Cerebellar nuclear complex (tissue), 1 donor: ENCODE results near the gene DNAJC7.

ENCODE experiments used
- DNase-seq, 2 experiments: peaks; one replicate each; lab custom pipeline; 2025; lab: John Stamatoyannopoulos, UW

DNAJC7 gene

DNA sequence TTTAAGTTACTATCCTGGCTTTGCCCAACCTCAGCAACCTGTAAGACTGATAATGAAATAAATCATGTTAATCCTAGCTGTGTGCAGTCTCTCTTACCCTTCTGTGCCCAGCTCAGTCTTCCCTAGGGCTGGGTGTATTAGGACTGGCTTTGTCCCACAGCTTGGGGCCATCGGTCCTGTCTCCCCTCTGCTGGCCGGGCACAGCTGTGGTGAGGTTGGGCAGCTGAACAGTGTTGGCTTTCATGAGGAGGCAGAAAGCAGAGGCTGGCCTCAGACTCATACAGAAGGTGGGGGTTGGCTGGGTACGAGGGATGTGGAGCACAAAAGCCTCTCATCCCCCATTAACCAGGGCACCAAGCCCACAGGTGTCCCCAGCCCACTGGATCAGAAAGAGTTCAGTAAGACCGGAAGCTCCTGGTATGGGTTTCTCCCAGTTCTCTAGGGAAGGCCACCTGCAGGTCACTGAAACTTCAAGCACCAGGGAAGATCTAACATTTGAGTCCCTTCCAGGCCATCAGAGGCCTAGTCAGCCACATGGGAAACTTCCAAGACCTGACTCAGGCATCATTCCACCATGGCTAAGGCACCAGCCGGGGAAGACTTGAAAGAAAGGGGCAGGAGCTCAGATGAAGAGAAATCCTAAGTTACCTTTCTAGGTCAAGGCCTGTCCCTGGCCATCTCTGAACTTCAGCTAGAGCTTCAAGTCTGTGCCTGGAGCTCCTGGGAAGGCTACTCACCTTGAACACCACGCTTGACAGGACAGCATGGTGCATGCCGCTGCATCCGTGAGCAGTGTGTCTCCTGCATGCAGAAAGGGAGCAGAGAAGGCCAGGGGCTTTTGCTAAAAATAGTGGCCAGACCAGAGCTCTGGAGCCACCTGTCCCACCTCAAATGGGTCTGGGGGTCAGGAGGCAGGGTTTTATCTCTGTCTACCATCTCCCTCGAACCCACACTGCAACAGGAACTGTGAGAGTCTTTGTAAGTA lies 41.8 kb downstream of the DNAJC7 start:
- DNase-seq = no peak

- DNase-seq = no peak
Observed at GRCh38 chr17:41974658-41975057, 42.6 kb downstream of the DNAJC7 start.

GRCh38 chr17:41974031-41974430 lies 43.2 kb downstream of the DNAJC7 start:
- DNase-seq = no peak

- DNase-seq = no peak
Observed at GRCh38 chr17:41973408-41973811, 43.8 kb downstream of the DNAJC7 start.

GRCh38 chr17:41972571-41973407 lies 44.5 kb downstream of the DNAJC7 start:
- no peak for DNase-seq

DNA sequence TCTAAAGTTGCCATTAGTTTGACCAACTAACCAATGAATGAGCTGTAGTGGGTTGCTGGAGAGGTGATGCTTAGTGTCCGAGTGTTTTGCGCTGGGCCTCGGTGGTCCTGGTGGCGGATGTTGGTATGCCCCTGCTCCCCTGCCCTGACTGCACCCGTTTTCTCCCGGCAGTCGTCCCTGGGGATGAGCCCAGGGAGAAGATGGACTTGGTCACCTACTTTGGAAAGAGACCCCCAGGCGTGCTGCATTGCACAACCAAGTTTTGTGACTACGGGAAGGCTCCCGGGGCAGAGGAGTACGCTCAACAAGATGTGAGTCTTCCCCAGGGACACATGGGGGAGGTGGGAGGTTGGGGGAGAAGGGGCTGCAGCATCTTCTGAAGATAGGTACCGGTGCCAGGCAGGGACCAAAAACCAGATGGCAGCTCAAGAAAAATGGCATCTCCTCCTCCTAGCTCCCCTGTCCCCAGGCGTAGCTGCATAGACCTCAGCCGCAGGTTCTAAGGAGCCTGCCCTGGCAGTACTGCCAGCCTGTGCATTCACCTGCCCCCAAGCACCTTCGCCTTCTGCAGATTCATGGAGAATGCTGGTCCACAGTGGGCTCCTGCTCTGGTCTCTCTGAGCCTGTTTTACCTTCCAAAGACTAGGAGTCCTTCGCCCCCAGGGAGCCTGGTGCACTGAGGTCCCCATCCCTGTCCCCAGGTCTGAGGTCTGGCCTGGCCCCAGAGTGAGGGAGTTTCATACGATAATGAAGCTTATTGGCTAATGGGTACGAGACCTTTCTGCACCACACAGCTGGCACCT lies 45.3 kb downstream of the DNAJC7 start:
- no peak for DNase-seq

- DNase-seq = no peak
Observed at GRCh38 chr17:41970901-41971331, 46.3 kb downstream of the DNAJC7 start.

GRCh38 chr17:41968676-41969075 lies 48.6 kb downstream of the DNAJC7 start:
- no peak for DNase-seq

DNA sequence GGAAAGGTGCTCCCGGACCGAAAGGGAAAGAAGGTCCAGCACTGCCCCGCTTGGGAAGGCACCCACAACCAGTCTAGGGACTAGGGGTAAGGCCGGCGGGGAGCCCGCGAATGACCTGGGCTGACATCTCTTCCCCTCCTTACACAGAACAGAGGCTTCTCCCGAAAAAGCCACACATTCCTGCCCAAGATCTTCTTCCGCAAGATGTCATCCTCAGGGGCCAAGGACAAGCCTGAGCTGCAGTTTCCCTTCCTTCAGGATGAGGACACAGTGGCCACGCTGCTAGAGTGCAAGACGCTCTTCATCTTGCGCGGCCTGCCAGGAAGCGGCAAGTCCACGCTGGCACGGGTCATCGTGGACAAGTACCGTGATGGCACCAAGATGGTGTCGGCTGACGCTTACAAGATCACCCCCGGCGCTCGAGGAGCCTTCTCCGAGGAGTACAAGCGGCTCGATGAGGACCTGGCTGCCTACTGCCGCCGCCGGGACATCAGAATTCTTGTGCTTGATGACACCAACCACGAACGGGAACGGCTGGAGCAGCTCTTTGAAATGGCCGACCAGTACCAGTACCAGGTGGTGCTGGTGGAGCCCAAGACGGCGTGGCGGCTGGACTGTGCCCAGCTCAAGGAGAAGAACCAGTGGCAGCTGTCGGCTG lies 49.2 kb downstream of the DNAJC7 start:
- no peak for DNase-seq

GRCh38 chr17:41967141-41967920 lies 49.9 kb downstream of the DNAJC7 start:
- DNase-seq = no peak

DNA sequence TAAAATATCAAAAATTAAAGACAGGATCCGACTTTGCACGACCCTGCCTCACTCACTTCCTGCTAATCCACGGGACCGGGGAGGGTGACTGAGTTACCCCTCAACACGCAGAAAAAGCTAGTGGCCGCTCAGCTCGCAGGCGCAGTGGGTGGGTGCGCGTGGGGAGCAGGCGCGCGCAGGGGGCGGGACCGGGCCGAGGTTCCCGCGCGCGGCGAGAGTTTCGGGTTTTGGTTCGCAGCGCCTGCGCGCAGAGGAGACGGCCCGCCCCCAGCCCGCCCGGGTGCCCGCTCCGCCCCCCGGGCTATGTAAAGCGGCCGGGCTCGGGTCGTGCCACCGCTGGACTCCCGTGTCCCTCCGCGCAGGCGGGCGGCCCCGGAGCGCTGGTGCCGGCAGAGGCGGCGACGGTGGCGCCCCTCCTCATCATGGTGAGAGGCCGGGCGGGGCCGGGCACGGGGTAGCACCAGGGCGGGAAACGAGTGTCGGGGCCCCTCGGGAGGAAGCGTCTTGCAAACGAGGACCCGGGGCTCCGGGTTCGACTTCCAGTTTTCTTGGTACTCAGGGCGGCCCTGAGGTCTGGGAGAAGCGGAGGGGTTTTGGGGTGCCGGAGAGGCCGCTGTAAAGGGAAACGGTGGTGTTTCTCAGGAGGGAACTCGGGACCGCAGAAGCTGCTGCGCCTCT lies 50.6 kb downstream of the DNAJC7 start, which contains the start of gene CNP:
Gene CNP, plus strand, starts transcription at position 333 of the 678 bp plus-strand sequence. Its CDS starts 90 bp downstream, at position 423.
- peak in 1 of 2 experiments; percentile 58 for DNase-seq

GRCh38 chr17:41965694-41966462 lies 51.4 kb downstream of the DNAJC7 start:
- peak in 1 of 2 experiments; percentile 39 for DNase-seq

DNA sequence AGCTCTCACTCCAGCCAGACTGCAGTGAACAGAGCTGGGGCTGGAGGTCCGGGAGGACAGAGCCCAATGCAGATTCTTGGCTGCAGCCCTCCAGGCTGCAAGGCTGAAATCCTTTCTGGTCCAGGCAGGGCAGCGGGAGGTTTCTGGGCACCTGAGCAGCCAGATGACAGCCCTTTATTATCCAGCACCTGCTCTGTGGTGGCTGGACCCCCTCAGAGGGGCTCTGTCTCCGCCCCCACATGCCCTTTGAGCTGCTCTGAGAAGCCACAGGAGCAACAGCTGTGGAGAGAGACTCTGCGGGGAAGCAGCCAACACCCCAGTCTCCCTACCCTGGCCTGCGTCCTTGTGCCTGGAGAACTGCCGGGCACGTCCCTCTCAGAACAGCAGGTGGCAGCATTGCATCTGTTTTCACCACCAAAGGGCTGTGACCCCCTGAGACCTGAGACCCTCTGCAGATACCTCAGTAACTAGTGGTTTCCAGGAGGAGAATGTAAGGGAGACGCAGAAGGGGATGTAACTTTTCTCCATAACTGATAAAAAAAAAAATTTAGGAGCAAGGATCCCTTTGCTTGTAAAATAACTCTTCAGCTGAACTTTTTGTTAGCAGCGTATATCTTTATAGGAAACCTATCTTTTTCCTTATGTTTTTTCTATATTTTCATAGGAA lies 54.3 kb downstream of the DNAJC7 start:
- DNase-seq = peak in 1 of 2 experiments; percentile 15

- no peak for DNase-seq
Observed at GRCh38 chr17:41962111-41962510, 55.1 kb downstream of the DNAJC7 start.

DNA sequence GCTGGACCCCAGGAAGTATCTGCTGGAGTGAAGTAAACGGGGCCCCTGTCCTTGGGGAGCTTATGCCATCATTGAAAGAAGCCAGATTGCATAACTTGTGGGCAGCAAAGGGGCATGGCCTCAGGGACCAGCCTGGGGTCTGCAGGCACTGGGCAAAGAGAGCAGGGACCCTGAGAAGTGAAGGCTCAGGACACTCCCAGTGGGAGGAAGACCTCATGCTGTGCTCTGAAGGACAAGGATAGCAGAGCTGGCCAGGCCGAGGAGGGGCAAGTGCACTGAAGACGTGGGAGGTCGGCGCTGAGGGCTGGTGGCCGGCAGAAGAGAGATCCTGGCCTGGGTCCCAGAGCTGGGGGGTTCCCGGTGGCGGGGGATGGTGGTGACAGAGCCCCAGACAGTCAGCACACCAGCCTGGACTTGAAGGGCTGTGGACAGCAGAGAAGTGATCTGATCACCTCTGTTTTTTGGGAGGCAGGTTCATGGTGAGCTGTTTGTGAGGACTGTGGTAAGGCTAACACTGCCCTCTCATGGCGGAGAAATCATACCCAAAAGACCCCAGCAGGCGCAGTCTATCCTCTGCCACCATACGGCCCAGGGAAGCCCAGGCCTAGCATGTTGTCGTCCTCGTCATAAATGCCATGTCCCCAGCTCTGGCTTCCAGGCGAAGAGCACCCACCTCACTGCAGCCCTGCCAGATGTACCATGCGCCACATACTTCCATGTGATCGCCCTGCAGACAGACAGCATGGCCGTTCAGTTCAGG lies 57.7 kb downstream of the DNAJC7 start:
- DNase-seq = no peak

DNA sequence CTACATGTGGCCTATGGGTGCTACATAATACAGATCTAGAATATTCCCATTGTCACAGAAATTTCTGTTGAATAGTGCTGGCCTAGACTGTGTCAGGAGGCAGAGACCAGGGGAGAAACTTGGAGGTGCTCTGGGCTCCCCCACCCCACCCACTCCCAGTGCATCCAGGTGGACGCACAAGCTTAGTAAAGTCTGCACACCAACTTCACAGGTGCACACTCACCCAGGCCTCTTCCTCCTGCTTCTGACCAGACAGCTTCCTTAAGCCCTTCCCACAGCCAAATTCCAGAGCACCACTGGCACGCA lies 58.3 kb downstream of the DNAJC7 start:
- DNase-seq = no peak

DNA sequence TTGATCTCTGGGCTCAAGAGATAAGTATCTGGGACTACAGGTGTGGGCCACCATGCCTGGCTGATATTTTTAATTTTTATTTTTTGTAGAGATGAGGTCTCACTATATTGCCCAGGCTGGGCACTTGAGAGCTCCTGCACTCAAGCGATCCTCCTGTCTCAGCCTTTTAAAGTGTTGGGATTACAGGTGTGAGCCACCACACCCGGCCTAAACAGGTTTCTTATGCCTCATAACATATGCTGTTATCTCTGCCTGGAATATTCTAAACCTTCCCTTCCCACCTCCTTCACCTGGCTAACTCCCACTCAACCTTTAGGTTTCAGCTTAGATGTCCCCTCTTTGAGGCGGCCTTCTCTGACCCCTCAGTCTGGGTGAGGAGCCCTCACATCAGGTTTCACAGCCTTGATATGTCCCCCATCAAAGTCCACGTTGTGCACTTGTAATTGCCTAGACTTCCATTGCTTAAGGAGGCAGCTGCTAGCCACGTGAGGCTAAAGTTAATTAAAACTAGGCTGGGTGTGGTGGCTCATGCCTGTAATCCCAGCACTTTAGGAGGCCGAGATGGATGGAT lies 59.3 kb downstream of the DNAJC7 start:
- no peak for DNase-seq
